ENCODE results near the gene TSPAN16.

DNA sequence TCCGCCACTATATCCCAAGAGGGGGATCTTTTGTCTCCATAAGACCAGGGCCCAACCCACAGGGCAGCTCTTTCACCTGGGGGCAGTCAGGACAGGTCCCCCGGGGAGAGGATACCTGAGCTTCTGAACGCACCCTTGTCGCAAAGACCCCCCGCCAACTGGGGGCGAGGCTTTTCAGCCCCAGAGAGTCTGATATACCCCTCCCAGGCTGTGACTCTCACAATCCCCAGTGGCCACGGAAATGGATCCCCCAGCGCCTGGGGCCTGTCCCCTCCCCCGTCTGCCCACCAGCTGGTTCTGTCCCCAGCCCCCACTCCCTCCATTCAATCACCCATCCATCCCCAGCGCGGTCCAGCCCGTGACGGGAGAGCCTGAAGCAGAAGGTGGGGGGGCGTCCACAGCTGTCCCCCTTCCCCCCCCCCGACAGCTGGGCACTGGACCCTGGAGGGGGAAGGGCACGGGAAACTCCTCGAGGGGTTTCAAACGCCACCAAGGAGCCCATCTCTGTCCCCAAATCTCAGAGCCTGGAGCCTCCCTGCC lies 34.5 kb upstream of the TSPAN16 start:
- TF ChIP-seq, protein P1, sequence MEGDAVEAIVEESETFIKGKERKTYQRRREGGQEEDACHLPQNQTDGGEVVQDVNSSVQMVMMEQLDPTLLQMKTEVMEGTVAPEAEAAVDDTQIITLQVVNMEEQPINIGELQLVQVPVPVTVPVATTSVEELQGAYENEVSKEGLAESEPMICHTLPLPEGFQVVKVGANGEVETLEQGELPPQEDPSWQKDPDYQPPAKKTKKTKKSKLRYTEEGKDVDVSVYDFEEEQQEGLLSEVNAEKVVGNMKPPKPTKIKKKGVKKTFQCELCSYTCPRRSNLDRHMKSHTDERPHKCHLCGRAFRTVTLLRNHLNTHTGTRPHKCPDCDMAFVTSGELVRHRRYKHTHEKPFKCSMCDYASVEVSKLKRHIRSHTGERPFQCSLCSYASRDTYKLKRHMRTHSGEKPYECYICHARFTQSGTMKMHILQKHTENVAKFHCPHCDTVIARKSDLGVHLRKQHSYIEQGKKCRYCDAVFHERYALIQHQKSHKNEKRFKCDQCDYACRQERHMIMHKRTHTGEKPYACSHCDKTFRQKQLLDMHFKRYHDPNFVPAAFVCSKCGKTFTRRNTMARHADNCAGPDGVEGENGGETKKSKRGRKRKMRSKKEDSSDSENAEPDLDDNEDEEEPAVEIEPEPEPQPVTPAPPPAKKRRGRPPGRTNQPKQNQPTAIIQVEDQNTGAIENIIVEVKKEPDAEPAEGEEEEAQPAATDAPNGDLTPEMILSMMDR (conservative IDR thresholded peaks at IDR 0.05; ENCODE audit: low read depth, low read length): no peak
- no peak for TF ChIP-seq EZH2 (IDR thresholded peaks at IDR 0.05; ENCODE audit: borderline replicate concordance, low read depth, low read length, poor library complexity, severe bottlenecking)
